Trophoblast cell (in vitro differentiated cells and primary cell): ENCODE results near the gene POTEB3.
"Not testable (repeated sequence)": the region's sequence is repeated elsewhere in the genome, so short reads cannot be mapped to it uniquely, and the experiment has no call there.

Experiments
- DNase-seq, 2 donors: peaks; one replicate each; pipeline ENCODE4 v3.0.0-alpha.2; 2016
- H2AFZ ChIP-seq: 2 replicates; pipeline ENCODE4 v1.6.1; 2013; ENCODE audit warnings: low read length, moderate library complexity, mild to moderate bottlenecking; ENCODE audit not compliant: insufficient read depth, poor library complexity
- H2AK5ac ChIP-seq: 2 replicates; pipeline ENCODE4 v1.6.1; 2013; ENCODE audit warnings: mild to moderate bottlenecking, low read length
- H2BK120ac ChIP-seq: 2 replicates; pipeline ENCODE4 v1.6.1; 2013; ENCODE audit warnings: low read length, mild to moderate bottlenecking, moderate library complexity; ENCODE audit not compliant: insufficient read depth, poor library complexity
- H2BK12ac ChIP-seq: 2 replicates; pipeline ENCODE4 v1.6.1; 2013; ENCODE audit warnings: mild to moderate bottlenecking, low read length, moderate library complexity
- H2BK5ac ChIP-seq: 2 replicates; pipeline ENCODE4 v1.6.1; 2013; ENCODE audit warnings: low read length, low read depth, moderate library complexity, mild to moderate bottlenecking; ENCODE audit not compliant: poor library complexity
- H3K14ac ChIP-seq: 2 replicates; pipeline ENCODE4 v1.6.1; 2013; ENCODE audit warnings: mild to moderate bottlenecking, low read length
- H3K18ac ChIP-seq: 2 replicates; pipeline ENCODE4 v1.6.1; 2013; ENCODE audit warnings: mild to moderate bottlenecking, low read length
- H3K23ac ChIP-seq: 2 replicates; pipeline ENCODE4 v1.6.1; 2013; ENCODE audit warnings: low read length
- H3K27ac ChIP-seq: 2 replicates; pipeline ENCODE4 v1.5.1; 2013; ENCODE audit warnings: low read depth, mild to moderate bottlenecking, inconsistent platforms, low read length, moderate library complexity
- H3K27me3 ChIP-seq: 2 replicates; pipeline ENCODE4 v1.6.1; 2013; ENCODE audit warnings: inconsistent platforms, mild to moderate bottlenecking, low read length, moderate library complexity; ENCODE audit not compliant: insufficient read depth
- H3K36me3 ChIP-seq, 2 experiments: 1 replicate in 1 of 2; 2 replicates in 1 of 2; pipeline ENCODE4 v1.6.1; 2013; ENCODE audit warnings: low read length in 2 of 2, mild to moderate bottlenecking in 2 of 2, moderate library complexity in 1 of 2; ENCODE audit not compliant: insufficient read depth in 2 of 2, control insufficient read depth in 1 of 2
- H3K4ac ChIP-seq: 2 replicates; pipeline ENCODE4 v1.6.1; 2013; ENCODE audit warnings: low read depth, mild to moderate bottlenecking, low read length, moderate library complexity
- H3K4me1 ChIP-seq, 2 experiments: 1 replicate in 1 of 2; 2 replicates in 1 of 2; pipeline ENCODE4 v1.6.1; 2013; ENCODE audit warnings: low read length in 2 of 2, mild to moderate bottlenecking in 2 of 2, moderate library complexity in 1 of 2; ENCODE audit not compliant: insufficient read depth in 2 of 2, control insufficient read depth in 1 of 2
- H3K4me2 ChIP-seq: 2 replicates; pipeline ENCODE4 v1.6.1; 2013; ENCODE audit warnings: inconsistent platforms, mild to moderate bottlenecking, low read length, moderate library complexity
- H3K4me3 ChIP-seq: 2 replicates; pipeline ENCODE4 v1.5.1; 2013; ENCODE audit warnings: mild to moderate bottlenecking, low read depth, low read length, inconsistent platforms
- H3K79me1 ChIP-seq: one replicate; pipeline ENCODE4 v1.6.1; 2013; ENCODE audit warnings: low read length
- H3K79me2 ChIP-seq: 2 replicates; pipeline ENCODE4 v1.6.1; 2013; ENCODE audit warnings: low read length, mild to moderate bottlenecking; ENCODE audit not compliant: control insufficient read depth, insufficient read depth, poor library complexity
- H3K9ac ChIP-seq: 2 replicates; pipeline ENCODE4 v1.6.1; 2013; ENCODE audit warnings: mild to moderate bottlenecking, low read length
- H3K9me3 ChIP-seq: 2 replicates; pipeline ENCODE4 v1.6.1; 2013; ENCODE audit warnings: low read depth, mild to moderate bottlenecking, control low read depth, inconsistent platforms, low read length; ENCODE audit not compliant: insufficient read depth
- H4K12ac ChIP-seq: 2 replicates; pipeline ENCODE4 v1.6.1; 2013; ENCODE audit warnings: low read depth, mild to moderate bottlenecking, low read length, moderate library complexity
- H4K8ac ChIP-seq: 2 replicates; pipeline ENCODE4 v1.6.1; 2013; ENCODE audit warnings: low read depth, mild to moderate bottlenecking, low read length, moderate library complexity
- H4K91ac ChIP-seq: one replicate; pipeline ENCODE4 v1.6.1; 2013; ENCODE audit warnings: low read depth, mild to moderate bottlenecking, low read length, moderate library complexity
- WGBS: extraction: QIAGEN DNeasy Blood & Tissue Kit; methylation state at CpG from one replicate; pipeline ENCODE4 v1.1.7; 2013; ENCODE audit warnings: missing lambda C conversion rate; ENCODE audit not compliant: insufficient read length, insufficient coverage; ENCODE audit errors: extremely low coverage; 5-methylcytosine and 5-hydroxymethylcytosine counted together

Gene POTEB3

GRCh38 chr15:21407366-21407765 lies 32.9 kb downstream of the POTEB3 start:
- not testable (repeated sequence) for H2AFZ ChIP-seq, H2BK120ac ChIP-seq, H2BK12ac ChIP-seq, H3K27me3 ChIP-seq, H3K23ac ChIP-seq, H3K14ac ChIP-seq, H3K79me2 ChIP-seq, H2BK5ac ChIP-seq, H3K4me2 ChIP-seq, DNase-seq, H3K4me1 ChIP-seq, H3K4ac ChIP-seq, H3K4me3 ChIP-seq, H3K9me3 ChIP-seq, H4K8ac ChIP-seq, H3K79me1 ChIP-seq, H3K36me3 ChIP-seq, H4K12ac ChIP-seq, H3K18ac ChIP-seq, H2AK5ac ChIP-seq, H3K27ac ChIP-seq, H4K91ac ChIP-seq, H3K9ac ChIP-seq
- WGBS = no CpG with 5 or more reads among the region's 4 CpGs

GRCh38 chr15:21401531-21401930 lies 38.8 kb downstream of the POTEB3 start:
- not testable (repeated sequence) for H3K4ac ChIP-seq, H3K79me2 ChIP-seq, H3K27me3 ChIP-seq, H4K91ac ChIP-seq, H3K9ac ChIP-seq, H3K18ac ChIP-seq, H2BK5ac ChIP-seq, H3K9me3 ChIP-seq, H3K27ac ChIP-seq, H3K79me1 ChIP-seq, H4K8ac ChIP-seq, H2BK120ac ChIP-seq, H3K23ac ChIP-seq, H4K12ac ChIP-seq, H2AK5ac ChIP-seq, H3K4me2 ChIP-seq, H2BK12ac ChIP-seq, DNase-seq, H3K4me3 ChIP-seq, H3K4me1 ChIP-seq, H3K14ac ChIP-seq, H2AFZ ChIP-seq, H3K36me3 ChIP-seq
- no CpG with 5 or more reads among the region's 4 CpGs for WGBS

GRCh38 chr15:21399111-21399510 lies 41.2 kb downstream of the POTEB3 start:
- not testable (repeated sequence) for H3K23ac ChIP-seq, H3K79me1 ChIP-seq, H4K12ac ChIP-seq, H3K4me1 ChIP-seq, H3K79me2 ChIP-seq, H3K14ac ChIP-seq, H3K27ac ChIP-seq, H3K4me3 ChIP-seq, H2BK5ac ChIP-seq, H2AFZ ChIP-seq, H2BK12ac ChIP-seq, H2BK120ac ChIP-seq, DNase-seq, H3K9me3 ChIP-seq, H2AK5ac ChIP-seq, H3K18ac ChIP-seq, H3K36me3 ChIP-seq, H4K91ac ChIP-seq, H3K4ac ChIP-seq, H3K4me2 ChIP-seq, H4K8ac ChIP-seq, H3K9ac ChIP-seq, H3K27me3 ChIP-seq
- WGBS = no CpG with 5 or more reads among the region's 4 CpGs

- not testable (repeated sequence) for H2AFZ ChIP-seq, H4K12ac ChIP-seq, DNase-seq, H3K79me1 ChIP-seq, H3K4me1 ChIP-seq, H2BK5ac ChIP-seq, H3K27ac ChIP-seq, H2AK5ac ChIP-seq, H4K91ac ChIP-seq, H4K8ac ChIP-seq, H3K36me3 ChIP-seq, H3K79me2 ChIP-seq, H3K14ac ChIP-seq, H3K4me2 ChIP-seq, H2BK120ac ChIP-seq, H3K18ac ChIP-seq, H3K23ac ChIP-seq, H3K27me3 ChIP-seq, H3K4me3 ChIP-seq, H3K4ac ChIP-seq, H3K9me3 ChIP-seq, H3K9ac ChIP-seq, H2BK12ac ChIP-seq
- no CpG with 5 or more reads among the region's 5 CpGs for WGBS
These were observed 41.8 kb downstream of the POTEB3 start for GRCh38 chr15:21398511-21398910.
